HL-60 (cell line): ENCODE measurements around the gene ASPDH.

Source experiments
- DNase-seq, 2 experiments: peaks; one replicate each; pipeline ENCODE4 v3.0.0-alpha.2; 2010 to 2020; ENCODE audit warnings: low read depth in 1 of 2, low spot score in 1 of 2
- H3K27ac ChIP-seq: fragments of 250-450 bp; sonication (Bioruptor Pico); replicated peaks from 2 replicates; pipeline ENCODE4 v1.5.1; 2020; ENCODE audit warnings: mild to moderate bottlenecking, moderate library complexity
- H3K27me3 ChIP-seq: fragments of 250-450 bp; sonication (Bioruptor Pico); 2 replicates; pipeline ENCODE4 v1.5.1; 2021; ENCODE audit warnings: mild to moderate bottlenecking, moderate library complexity; ENCODE audit not compliant: insufficient read depth, poor library complexity, severe bottlenecking
- H3K4me3 ChIP-seq: replicated peaks from 2 replicates; pipeline ENCODE4 v1.5.1; 2011; ENCODE audit warnings: mild to moderate bottlenecking, control low read depth, low read length; ENCODE audit not compliant: insufficient read depth
- CTCF ChIP-seq: IDR thresholded peaks from one replicate; pipeline ENCODE4 v1.5.1; 2011; ENCODE audit warnings: low read length, control low read depth, inconsistent platforms; ENCODE audit not compliant: insufficient read depth
- GABPA ChIP-seq: IDR thresholded peaks from 2 replicates; pipeline ENCODE4 v1.6.1; 2012; ENCODE audit warnings: low read depth
- POLR2AphosphoS5 ChIP-seq: IDR thresholded peaks from 2 replicates; pipeline ENCODE4 v1.6.1; 2012; ENCODE audit warnings: low read depth
- REST ChIP-seq: IDR thresholded peaks from 2 replicates; pipeline ENCODE4 v1.6.1; 2012; ENCODE audit warnings: low read depth; ENCODE audit not compliant: insufficient replicate concordance
- SPI1 ChIP-seq: IDR thresholded peaks from 2 replicates; pipeline ENCODE4 v1.6.1; 2012; ENCODE audit warnings: low read depth, mild to moderate bottlenecking, borderline replicate concordance

ASPDH gene

GRCh38 chr19:50492303-50493052 lies 21.2 kb downstream of the ASPDH start:
- DNase-seq, result peak; percentile 38 to 58
- Histone ChIP-seq H3K27ac (no peak overlapping the region), H3K27me3 (peaks cover 2% of the 10 kb centered on the region), H3K4me3 (no peak overlapping the region)
- no peak for TF ChIP-seq GABPA
- TF ChIP-seq SPI1, result no peak
- no peak for TF ChIP-seq CTCF
- TF ChIP-seq POLR2AphosphoS5, result no peak
- no peak for TF ChIP-seq REST

GRCh38 chr19:50490991-50491472 lies 22.7 kb downstream of the ASPDH start:
- TF ChIP-seq GABPA (no peak), POLR2AphosphoS5 (no peak), SPI1 (no peak), REST (no peak), CTCF (no peak)
- Histone ChIP-seq H3K4me3 (no peak overlapping the region), H3K27ac (no peak overlapping the region), H3K27me3 (peaks cover 2% of the 10 kb centered on the region)
- DNase-seq, result no peak

- TF ChIP-seq CTCF, result no peak
- no peak for TF ChIP-seq REST
- TF ChIP-seq GABPA, result no peak
- no peak for TF ChIP-seq POLR2AphosphoS5
- TF ChIP-seq SPI1, result no peak
- peaks cover 2% of the 10 kb centered on the region for H3K27me3 ChIP-seq
- DNase-seq, result no peak
- H3K27ac ChIP-seq, result no peak overlapping the region
- H3K4me3 ChIP-seq, result no peak overlapping the region
Observed at GRCh38 chr19:50490411-50490811, 23.3 kb downstream of the ASPDH start.
